Bronchial epithelial cell (primary cell): ENCODE results near the gene CBY2. TPM values are rescaled to one million over a fixed set of nuclear protein-coding genes. Genes with fewer than 3 reads are reported as not detected.
A peak's percentile ranks its signal among the peaks of the same experiment; 100 is the strongest.

Source experiments
- DNase-seq: peaks from one replicate; pipeline ENCODE4 v3.0.0-alpha.2; 2010; ENCODE audit warnings: low read depth
- FAIRE-seq: peaks from 2 replicates; lab custom pipeline; 2011; peaks lifted over from hg19 to GRCh38; lab: Jason Lieb, UNC
- H3K27me3 ChIP-seq: 2 replicates; pipeline ENCODE4 v1.5.1; 2011; ENCODE audit warnings: low read length; ENCODE audit not compliant: control insufficient read depth, insufficient read depth
- H3K36me3 ChIP-seq: 2 replicates; pipeline ENCODE4 v1.5.1; 2011; ENCODE audit warnings: low read length; ENCODE audit not compliant: control insufficient read depth, insufficient read depth
- H3K4me3 ChIP-seq: 2 replicates; pipeline ENCODE4 v1.5.1; 2011; ENCODE audit warnings: mild to moderate bottlenecking, low read depth, low read length, control low read depth
- CTCF ChIP-seq: IDR thresholded peaks from 2 replicates; pipeline ENCODE4 v1.5.1; 2011; ENCODE audit warnings: mild to moderate bottlenecking, moderate library complexity, low read length, control low read depth, inconsistent platforms; ENCODE audit not compliant: insufficient read depth, severe bottlenecking
- total RNA-seq: library from RNA; depleted of rRNA; stranded (reverse); fragments of >200 nt; gene quantifications from 2 replicates; pipeline ENCODE4 v1.2.1, GENCODE V29; 2014

CBY2 gene
- total RNA-seq, 1 donor from 2014 or later = not detected

DNA sequence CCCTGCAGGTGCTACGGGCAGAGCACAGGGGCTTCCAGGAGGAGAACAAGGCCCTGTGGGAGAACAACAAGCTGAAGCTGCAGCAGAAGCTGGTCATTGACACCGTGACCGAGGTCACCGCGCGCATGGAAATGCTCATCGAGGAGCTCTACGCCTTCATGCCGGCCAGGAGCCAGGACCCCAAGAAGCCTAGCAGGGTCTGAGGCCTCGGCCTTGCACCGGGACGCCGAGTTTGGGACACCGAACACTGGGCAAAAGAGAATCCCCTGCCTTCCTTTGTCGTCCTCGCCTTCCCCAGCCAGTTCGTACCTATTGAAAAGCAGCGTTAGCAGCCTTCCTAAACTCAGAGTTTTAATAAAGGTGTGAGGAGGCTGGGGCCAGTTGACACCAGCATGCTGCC is 12.1 kb downstream of the CBY2 start:
- Histone ChIP-seq H3K36me3 (no peaks in the 10 kb centered on the region), H3K4me3 (no peak overlapping the region), H3K27me3 (no peaks in the 10 kb centered on the region)
- TF ChIP-seq CTCF = no peak
- no peak for DNase-seq
- FAIRE-seq = no peak

DNA sequence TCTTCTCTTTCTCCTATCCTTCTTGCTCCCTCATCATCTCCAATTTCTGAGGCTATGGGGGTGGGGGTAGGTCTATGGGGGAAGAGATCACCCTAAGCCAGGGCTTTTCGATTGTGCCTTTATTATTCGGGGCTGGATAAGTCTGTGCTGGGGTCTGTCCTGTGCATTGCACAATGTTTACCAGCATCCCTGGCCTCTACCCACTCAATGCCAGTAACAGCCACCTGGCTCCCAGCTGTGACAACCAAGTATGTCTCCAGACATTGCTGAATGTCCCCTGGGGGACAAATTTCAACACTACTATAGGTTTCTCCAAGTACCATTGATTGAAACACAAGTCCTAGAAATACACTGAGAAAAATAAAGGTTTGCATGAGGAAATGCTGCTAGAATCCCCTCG is 13.2 kb downstream of the CBY2 start:
- H3K4me3 ChIP-seq = no peak overlapping the region
- no peak for DNase-seq
- no peaks in the 10 kb centered on the region for H3K36me3 ChIP-seq
- H3K27me3 ChIP-seq = no peaks in the 10 kb centered on the region
- no peak for FAIRE-seq
- TF ChIP-seq CTCF = no peak

- DNase-seq = no peak
- FAIRE-seq = no peak
- no peak overlapping the region for H3K4me3 ChIP-seq
- no peaks in the 10 kb centered on the region for H3K27me3 ChIP-seq
- TF ChIP-seq CTCF = no peak
- H3K36me3 ChIP-seq = no peaks in the 10 kb centered on the region
Observed at GRCh38 chr13:45717349-45717748, 15.2 kb downstream of the CBY2 start.

- TF ChIP-seq CTCF = peak; percentile 60
- DNase-seq (peak; percentile 36), FAIRE-seq (no peak)
- Histone ChIP-seq H3K4me3 (no peak overlapping the region), H3K27me3 (no peaks in the 10 kb centered on the region), H3K36me3 (no peaks in the 10 kb centered on the region)
Observed at GRCh38 chr13:45718063-45718462, 15.9 kb downstream of the CBY2 start.

- TF ChIP-seq CTCF = no peak
- no peaks in the 10 kb centered on the region for H3K27me3 ChIP-seq
- no peaks in the 10 kb centered on the region for H3K36me3 ChIP-seq
- no peak overlapping the region for H3K4me3 ChIP-seq
- DNase-seq (no peak), FAIRE-seq (no peak)
Observed at GRCh38 chr13:45718992-45719391, 16.9 kb downstream of the CBY2 start.

GRCh38 chr13:45721203-45721731 is 19.1 kb downstream of the CBY2 start:
- Histone ChIP-seq H3K36me3 (no peaks in the 10 kb centered on the region), H3K4me3 (no peak overlapping the region), H3K27me3 (no peaks in the 10 kb centered on the region)
- FAIRE-seq (no peak), DNase-seq (no peak)
- no peak for TF ChIP-seq CTCF
